HepG2 (cell line): ENCODE results near the gene CEP20. TPM values are rescaled to one million over a fixed set of nuclear protein-coding genes. Genes with fewer than 3 reads are reported as not detected.
A peak's percentile ranks its signal among the peaks of the same experiment; 100 is the strongest.

Source experiments
- ATAC-seq: fragments of 200-7000 bp; cut with Tn5 transposase; 3 replicates; pipeline ENCODE4 v1.9.1; 2020; ENCODE audit warnings: mild to moderate bottlenecking, moderate library complexity
- BruUV-seq: library from RNA; stranded (reverse); fragments of 400-500 nt; replicated peaks from 2 replicates; lab custom pipeline; 2021; lab: Mats Ljungman, UMichigan
- CTCF ChIA-PET: fragments of 300-600 bp; formaldehyde crosslinking; extraction: SDS; loops from one replicate; lab custom pipeline; 2021; ENCODE audit warnings: low total read pairs, inconsistent platforms, low intra/inter-chr PET ratio; lab: Yijun Ruan, JAX
- POLR2A ChIA-PET: fragments of 350-600 bp; sonication (Branson Sonifier 250); formaldehyde crosslinking; loops from one replicate; lab custom pipeline; 2020; ENCODE audit warnings: antibody characterized with exemption, inconsistent platforms; lab: Yijun Ruan, JAX
- DNase-seq: peaks from one replicate; pipeline ENCODE4 v3.0.0-alpha.2; 2015; ENCODE audit warnings: low spot score
- FAIRE-seq: peaks from 3 replicates; lab custom pipeline; 2011; peaks lifted over from hg19 to GRCh38; lab: Jason Lieb, UNC
- H2AFZ ChIP-seq: one replicate; pipeline ENCODE4 v1.6.1; 2011; ENCODE audit warnings: low read length, inconsistent platforms
- H3K27ac ChIP-seq: fragments of 300-600 bp; 3 replicates; pipeline ENCODE4 v1.8.0; 2011; ENCODE audit warnings: mixed run types, mild to moderate bottlenecking, mixed read lengths, low read length, inconsistent platforms; ENCODE audit not compliant: insufficient read depth; ENCODE audit errors: extremely low read length
- H3K27me3 ChIP-seq, 2 experiments: fragments of 200-600 bp in 1 of 2; 2 replicates in 1 of 2; 3 replicates in 1 of 2; pipeline versions ENCODE4 v1.6.0 to v1.8.0; 2011; ENCODE audit warnings: low read length in 2 of 2, mild to moderate bottlenecking in 2 of 2, moderate library complexity in 2 of 2, inconsistent platforms in 1 of 2; ENCODE audit not compliant: insufficient read depth in 2 of 2, control insufficient read depth in 1 of 2
- H3K36me3 ChIP-seq, 2 experiments: fragments of 200-600 bp in 1 of 2; replicated peaks in 1 of 2; 2 replicates in 1 of 2; 3 replicates in 1 of 2; pipeline versions ENCODE4 v1.5.1 to v1.8.0; 2011; ENCODE audit warnings: low read length in 2 of 2, inconsistent platforms in 1 of 2; ENCODE audit not compliant: insufficient read depth in 2 of 2, control insufficient read depth in 1 of 2
- H3K4me1 ChIP-seq: 2 replicates; pipeline ENCODE4 v1.5.1; 2012; ENCODE audit warnings: low read length, inconsistent platforms; ENCODE audit not compliant: insufficient read depth
- H3K4me2 ChIP-seq: 2 replicates; pipeline ENCODE4 v1.6.0; 2011; ENCODE audit warnings: low read depth, low read length, inconsistent platforms
- H3K4me3 ChIP-seq, 3 experiments: fragments of 200-600 bp in 1 of 3; sonication (generic), shearing (Covaris generic) in 1 of 3; replicated peaks in 1 of 3; 2 replicates each; pipeline ENCODE4 v1.5.1; 2011 to 2016; ENCODE audit warnings: low read length in 3 of 3, inconsistent platforms in 2 of 3, low read depth in 2 of 3, mild to moderate bottlenecking in 2 of 3, control low read depth in 1 of 3, mixed read lengths in 1 of 3; ENCODE audit not compliant: insufficient read depth in 1 of 3
- H3K79me2 ChIP-seq: one replicate; pipeline ENCODE4 v1.6.1; 2011; ENCODE audit warnings: low read length, inconsistent platforms; ENCODE audit not compliant: insufficient read depth
- H3K9ac ChIP-seq: 2 replicates; pipeline ENCODE4 v1.6.0; 2011; ENCODE audit warnings: mild to moderate bottlenecking, low read depth, low read length, inconsistent platforms; ENCODE audit not compliant: insufficient read depth
- H3K9me3 ChIP-seq: 2 replicates; pipeline ENCODE4 v1.5.1; 2012; ENCODE audit warnings: mild to moderate bottlenecking, low read length
- H4K20me1 ChIP-seq: 2 replicates; pipeline ENCODE4 v1.6.0; 2011; ENCODE audit warnings: inconsistent platforms, mild to moderate bottlenecking, low read length, moderate library complexity; ENCODE audit not compliant: insufficient read depth
- ISL2 ChIP-seq: sonication (generic); formaldehyde crosslinking; IDR thresholded peaks from 2 replicates; pipeline ENCODE4 v1.5.0; 2020; ENCODE audit warnings: missing genetic modification reagents
- MAFF ChIP-seq: IDR thresholded peaks from 2 replicates; pipeline ENCODE4 v1.6.1; 2011; ENCODE audit warnings: low read depth, low read length, improper control_type of control experiment
- MAFG ChIP-seq: sonication (generic); formaldehyde crosslinking; IDR thresholded peaks from 2 replicates; pipeline ENCODE4 v1.5.1; 2020; ENCODE audit warnings: mild to moderate bottlenecking, missing genetic modification reagents
- MAFK ChIP-seq, 2 experiments: IDR thresholded peaks in 1 of 2; conservative IDR thresholded peaks in 1 of 2; 2 replicates each; pipeline ENCODE4 v1.6.1; 2011; ENCODE audit warnings: improper control_type of control experiment in 2 of 2, low read length in 2 of 2
- TBP ChIP-seq: sonication (generic); formaldehyde crosslinking; IDR thresholded peaks from 2 replicates; pipeline ENCODE4 v1.5.0; 2020; ENCODE audit warnings: missing genetic modification reagents
- UBTF ChIP-seq: sonication (generic); formaldehyde crosslinking; IDR thresholded peaks from 2 replicates; pipeline ENCODE4 v1.4.0; 2020; ENCODE audit warnings: mild to moderate bottlenecking, missing genetic modification reagents
- ZBTB3 ChIP-seq: sonication (generic); formaldehyde crosslinking; IDR thresholded peaks from 2 replicates; pipeline ENCODE4 v1.4.0; 2020; ENCODE audit warnings: low read depth, mild to moderate bottlenecking, moderate library complexity, missing genetic modification reagents, borderline replicate concordance
- ZKSCAN8 ChIP-seq: IDR thresholded peaks from 2 replicates; pipeline ENCODE4 v1.6.1; 2016; ENCODE audit warnings: borderline replicate concordance, missing genetic modification reagents, missing compliant biosample characterization
- ZNF770 ChIP-seq: sonication (generic); formaldehyde crosslinking; IDR thresholded peaks from 2 replicates; pipeline ENCODE4 v1.5.0; 2020; ENCODE audit warnings: mild to moderate bottlenecking, missing genetic modification reagents
- WGBS: methylation state at CpG from one replicate; pipeline ENCODE4 v1.1.6; 2017; ENCODE audit warnings: low lambda C conversion rate; 5-methylcytosine and 5-hydroxymethylcytosine counted together
- in situ Hi-C: cut with HindIII; loops from 2 replicates; pipeline ENCODE4 v1.10.0; 2017; ENCODE audit warnings: low pct_unique_long_range_greater_than_20kb; ENCODE audit not compliant: extremely low pct_ligation_motif_present
- intact Hi-C: fragments of 100-400 bp; cut with micrococcal nuclease; formaldehyde crosslinking; loops from one replicate; pipeline ENCODE4 v1.10.0; 2022; ENCODE audit not compliant: unreplicated experiment
- polyA plus RNA-seq, 8 experiments: library from polyadenylated mRNA; depleted of rRNA in 3 of 8; stranded (reverse) in 7 of 8; unstranded in 1 of 8; fragments of >200 nt; fragmentation: Illumina TruSeq in 4 of 8; extraction: Trizol in 4 of 8; gene quantifications; 2 replicates each; pipeline versions ENCODE4 v1.2.1 to v1.2.3, GENCODE V29; 2011 to 2016; ENCODE audit warnings: low read depth in 4 of 8, missing spikeins in 1 of 8, mixed read lengths in 1 of 8; ENCODE audit not compliant: insufficient read depth in 1 of 8
- total RNA-seq, 5 experiments: library from RNA; depleted of rRNA; stranded (reverse); fragments of >200 nt; fragmentation: Illumina TruSeq; extraction: Trizol; gene quantifications; 2 replicates each; pipeline ENCODE4 v1.2.3, GENCODE V29; 2016; ENCODE audit warnings: low read depth in 1 of 5
- TF ChIP-seq, protein P1 (sequence below): sonication (generic); formaldehyde crosslinking; IDR thresholded peaks from 2 replicates; pipeline ENCODE4 v1.5.1; 2020; ENCODE audit warnings: missing genetic modification reagents, mild to moderate bottlenecking, borderline replicate concordance

Gene CEP20
- total and polyA plus RNA-seq, 2 of the 13 experiments (the other 11 are each of a cell fraction or from before 2014, with no cell fraction given), result 53.0 to 54.1 TPM

- Histone ChIP-seq H4K20me1 (peaks cover 2% of the 10 kb centered on the region; the same call in 1 of the 2 replicates), H2AFZ (no peak overlapping the region), H3K9me3 (peaks cover 13% of the 10 kb centered on the region), H3K9ac (no peak overlapping the region), H3K27me3 (peaks cover 8 to 28% of the 10 kb centered on the region in 2 experiments), H3K36me3 (no peaks in the 10 kb centered on the region), H3K4me2 (no peak overlapping the region), H3K27ac (no peak overlapping the region), H3K4me1 (no peaks in the 10 kb centered on the region), H3K4me3 (no peak overlapping the region), H3K79me2 (no peaks in the 10 kb centered on the region)
- WGBS, result 77% methylated on average over 2 of the region's 2 CpGs
- POLR2A ChIA-PET, result no interaction called here
- CTCF ChIA-PET, result no interaction called here
- intact Hi-C loops, result no loop called here
- FAIRE-seq, result no peak
- BruUV-seq, result no TSS peak
- DNase-seq, result no peak
- TF ChIP-seq MAFG (CRISPR knock-in tag), result no peak
- peak; percentile 37; the same call in 1 of the 2 replicates for TF ChIP-seq ZNF770 (CRISPR knock-in tag)
- TF ChIP-seq UBTF, result no peak
- TF ChIP-seq, protein P1, sequence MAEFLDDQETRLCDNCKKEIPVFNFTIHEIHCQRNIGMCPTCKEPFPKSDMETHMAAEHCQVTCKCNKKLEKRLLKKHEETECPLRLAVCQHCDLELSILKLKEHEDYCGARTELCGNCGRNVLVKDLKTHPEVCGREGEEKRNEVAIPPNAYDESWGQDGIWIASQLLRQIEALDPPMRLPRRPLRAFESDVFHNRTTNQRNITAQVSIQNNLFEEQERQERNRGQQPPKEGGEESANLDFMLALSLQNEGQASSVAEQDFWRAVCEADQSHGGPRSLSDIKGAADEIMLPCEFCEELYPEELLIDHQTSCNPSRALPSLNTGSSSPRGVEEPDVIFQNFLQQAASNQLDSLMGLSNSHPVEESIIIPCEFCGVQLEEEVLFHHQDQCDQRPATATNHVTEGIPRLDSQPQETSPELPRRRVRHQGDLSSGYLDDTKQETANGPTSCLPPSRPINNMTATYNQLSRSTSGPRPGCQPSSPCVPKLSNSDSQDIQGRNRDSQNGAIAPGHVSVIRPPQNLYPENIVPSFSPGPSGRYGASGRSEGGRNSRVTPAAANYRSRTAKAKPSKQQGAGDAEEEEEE (CRISPR knock-in tag), result no peak
- TF ChIP-seq ZBTB3 (CRISPR knock-in tag), result no peak
- no peak for TF ChIP-seq ZKSCAN8 (CRISPR knock-in tag)
- peak; percentile 97 to 98 for TF ChIP-seq MAFK (conservative IDR thresholded peaks at IDR 0.05 in 1 of 2, IDR thresholded peaks at IDR 0.05 in 1 of 2; ENCODE audit: low read length in 2 of 2)
- TF ChIP-seq ISL2, result no peak
- no peak for TF ChIP-seq TBP (CRISPR knock-in tag)
- TF ChIP-seq MAFF, result peak; percentile 97
- in situ Hi-C loops, result no loop called here
- ATAC-seq, result no peak
Observed at GRCh38 chr16:15819046-15819445, 69.4 kb downstream of the CEP20 start.
